HAP-1 (cell line): Measurements from ENCODE around the gene NDUFB11.
A peak's percentile ranks its signal among the peaks of the same experiment; 100 is the strongest.
"Not testable (repeated sequence)": the region's sequence is repeated elsewhere in the genome, so short reads cannot be mapped to it uniquely, and the experiment has no call there.

ENCODE experiments used
- DNase-seq, 2 experiments: peaks; one replicate each; pipeline ENCODE4 v3.0.0-alpha.2; 2016 to 2020; ENCODE audit warnings: low spot score in 2 of 2
- H3K27me3 ChIP-seq: fragments of 250-450 bp; sonication (Bioruptor Pico); 2 replicates; pipeline ENCODE4 v1.5.1; 2020; ENCODE audit warnings: low read depth, mild to moderate bottlenecking, moderate library complexity
- H3K36me3 ChIP-seq: fragments of 250-450 bp; sonication (Bioruptor Pico); replicated peaks from 2 replicates; pipeline ENCODE4 v1.5.1; 2020; ENCODE audit warnings: mild to moderate bottlenecking
- H3K4me1 ChIP-seq: fragments of 250-450 bp; sonication (Bioruptor Pico); 2 replicates; pipeline ENCODE4 v1.5.1; 2020; ENCODE audit warnings: mild to moderate bottlenecking
- H3K4me3 ChIP-seq: fragments of 250-450 bp; sonication (Bioruptor Pico); 2 replicates; pipeline ENCODE4 v1.5.1; 2020; ENCODE audit warnings: mild to moderate bottlenecking, moderate library complexity
- H3K9me3 ChIP-seq: fragments of 250-450 bp; sonication (Bioruptor Pico); 2 replicates; pipeline ENCODE4 v1.5.1; 2020; ENCODE audit warnings: mild to moderate bottlenecking, moderate library complexity
- in situ Hi-C: fragments of 300-500 bp; cut with MboI; formaldehyde crosslinking; loops from 3 replicates; pipeline ENCODE4 v1.14.3; 2020; ENCODE audit warnings: low sequenced_read_pairs, inconsistent platforms, mixed read lengths

NDUFB11 gene

GRCh38 chrX:47110936-47111615 is 33.4 kb downstream of the NDUFB11 start:
- DNase-seq, in situ Hi-C loops, H3K36me3 ChIP-seq, H3K4me1 ChIP-seq, H3K4me3 ChIP-seq, H3K9me3 ChIP-seq, H3K27me3 ChIP-seq: not testable (repeated sequence)

DNA sequence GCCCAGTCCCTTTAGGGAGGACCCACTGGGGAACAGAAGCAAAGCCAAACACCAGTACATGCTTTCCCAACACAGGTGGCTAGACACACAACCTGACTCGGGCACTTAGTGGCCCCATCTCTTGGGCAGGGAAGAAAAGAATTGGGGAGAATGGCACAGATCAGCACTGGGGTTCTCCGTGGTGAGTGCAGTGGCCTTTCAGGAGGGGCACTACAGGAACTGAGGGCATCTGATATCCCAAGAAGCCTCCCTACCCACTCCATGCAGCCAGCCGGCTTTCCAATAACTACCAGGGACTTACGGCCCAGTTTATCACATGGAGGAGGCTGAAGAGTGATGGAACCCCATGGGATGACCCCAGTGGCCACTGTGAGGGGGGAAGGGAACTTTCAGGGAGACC is 43.3 kb downstream of the NDUFB11 start:
- in situ Hi-C loops, result no loop called here
- no peak for DNase-seq
- Histone ChIP-seq H3K4me3 (no peak overlapping the region), H3K27me3 (0 out of 2 replicates have a peak, but pooled peaks cover 3% of the 10 kb centered on the region), H3K9me3 (no peaks in the 10 kb centered on the region), H3K4me1 (no peaks in the 10 kb centered on the region), H3K36me3 (no peaks in the 10 kb centered on the region)

GRCh38 chrX:47098338-47099094 is 46.0 kb downstream of the NDUFB11 start:
- no peaks in the 10 kb centered on the region for H3K4me1 ChIP-seq
- no peaks in the 10 kb centered on the region for H3K9me3 ChIP-seq
- peaks cover 9% of the 10 kb centered on the region for H3K27me3 ChIP-seq
- peak; percentile 43 to 59 for DNase-seq
- in situ Hi-C loops, result loop anchor here (10.0 kb wide), 1 partner anchor 64 kb away; no protein-coding TSS in a partner anchor
- no peak overlapping the region for H3K4me3 ChIP-seq
- no peaks in the 10 kb centered on the region for H3K36me3 ChIP-seq

- no peaks in the 10 kb centered on the region for H3K4me1 ChIP-seq
- no peak overlapping the region for H3K4me3 ChIP-seq
- in situ Hi-C loops, result loop anchor here (10.0 kb wide), 1 partner anchor 62 kb away; no protein-coding TSS in a partner anchor
- peaks cover 19% of the 10 kb centered on the region for H3K27me3 ChIP-seq
- no peak for DNase-seq
- no peaks in the 10 kb centered on the region for H3K9me3 ChIP-seq
- no peaks in the 10 kb centered on the region for H3K36me3 ChIP-seq
Measured at GRCh38 chrX:47097018-47097417, 47.5 kb downstream of the NDUFB11 start.

- in situ Hi-C loops, result loop anchor here (10.0 kb wide), 1 partner anchor 59 kb away; no protein-coding TSS in a partner anchor
- Histone ChIP-seq H3K9me3 (no peaks in the 10 kb centered on the region), H3K4me3 (no peak overlapping the region)
Measured at GRCh38 chrX:47093860-47094259, 50.6 kb downstream of the NDUFB11 start.

GRCh38 chrX:47093248-47093647 is 51.3 kb downstream of the NDUFB11 start:
- H3K4me3 ChIP-seq, result no peak overlapping the region
- H3K9me3 ChIP-seq, result no peaks in the 10 kb centered on the region
- H3K36me3 ChIP-seq, result no peaks in the 10 kb centered on the region
- in situ Hi-C loops, result loop anchor here (10.0 kb wide), 1 partner anchor 58 kb away; no protein-coding TSS in a partner anchor
- H3K4me1 ChIP-seq, result peaks cover 9% of the 10 kb centered on the region
- DNase-seq, result peak; percentile 40 to 48
- H3K27me3 ChIP-seq, result peaks cover 16% of the 10 kb centered on the region

More at GRCh38 chrX:47093860-47094259, 50.6 kb downstream of the NDUFB11 start:
- Histone ChIP-seq H3K4me1 (peaks cover 9% of the 10 kb centered on the region), H3K36me3 (no peaks in the 10 kb centered on the region), H3K27me3 (peaks cover 16% of the 10 kb centered on the region)
- DNase-seq, result no peak
